GM18498 (cell line): ENCODE data around the gene ABCC8.
A peak's percentile ranks its signal among the peaks of the same experiment; 100 is the strongest.

Source experiments
- ATAC-seq: cut with Tn5 transposase; IDR thresholded peaks from one replicate; pipeline ENCODE4 v1.9.1; 2021; ENCODE audit warnings: mild to moderate bottlenecking, moderate library complexity; ENCODE audit not compliant: unreplicated experiment

ABCC8 gene

DNA sequence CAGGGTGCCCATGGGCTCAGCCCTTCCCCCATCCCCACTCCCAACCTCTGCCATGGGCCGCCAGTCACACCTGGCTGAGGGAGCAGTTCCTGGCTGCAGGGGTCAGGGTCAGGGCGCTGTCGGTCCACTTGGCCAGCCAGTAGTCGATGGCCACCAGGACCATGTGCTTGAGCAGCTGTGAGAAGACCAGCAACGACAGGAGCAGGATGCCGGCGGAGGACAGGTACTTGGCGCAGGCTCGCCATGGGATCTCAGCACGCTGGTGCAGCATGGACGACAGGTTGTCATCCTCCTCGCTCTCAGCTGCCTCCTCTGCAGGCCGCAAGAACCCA, 69.9 kb downstream of the ABCC8 start:
- ATAC-seq, result no peak

DNA sequence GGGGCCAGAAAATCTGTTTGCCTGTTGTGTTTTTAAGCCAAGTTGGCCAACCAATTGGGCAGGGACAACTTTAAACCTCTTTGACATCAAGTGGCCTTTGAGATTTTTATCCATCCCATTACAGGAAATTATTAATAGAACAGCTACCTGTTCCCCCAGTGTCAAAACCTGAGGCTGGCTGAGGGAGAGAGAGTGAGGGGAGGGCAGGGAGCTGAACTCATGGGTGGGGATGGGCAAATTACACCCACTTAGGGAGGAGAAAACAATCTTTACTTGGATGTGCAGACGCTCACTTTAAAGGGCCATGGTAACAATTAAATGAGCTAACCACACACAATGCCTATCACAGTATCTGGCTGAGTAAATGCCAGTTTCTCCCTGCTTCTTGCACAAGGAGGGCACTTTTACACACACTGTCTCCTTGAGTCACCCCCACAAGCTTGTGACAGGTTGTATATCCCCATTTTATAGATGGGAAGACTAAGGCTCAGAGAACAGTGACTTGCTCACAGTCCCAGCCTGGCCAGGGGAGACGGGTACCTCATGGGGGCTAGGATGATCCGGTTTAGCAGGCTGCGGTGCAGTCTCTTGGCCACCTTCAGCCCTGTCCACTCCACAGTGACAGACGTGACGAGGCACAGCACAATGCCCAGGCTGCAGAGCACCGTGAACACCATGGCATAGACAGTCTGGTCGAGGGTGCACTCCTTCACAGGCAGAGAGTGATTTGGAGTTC, 70.4 kb downstream of the ABCC8 start:
- ATAC-seq, result no peak

- ATAC-seq, result peak; percentile 48
Observed at GRCh38 chr11:17405232-17406005, 71.2 kb downstream of the ABCC8 start.

DNA sequence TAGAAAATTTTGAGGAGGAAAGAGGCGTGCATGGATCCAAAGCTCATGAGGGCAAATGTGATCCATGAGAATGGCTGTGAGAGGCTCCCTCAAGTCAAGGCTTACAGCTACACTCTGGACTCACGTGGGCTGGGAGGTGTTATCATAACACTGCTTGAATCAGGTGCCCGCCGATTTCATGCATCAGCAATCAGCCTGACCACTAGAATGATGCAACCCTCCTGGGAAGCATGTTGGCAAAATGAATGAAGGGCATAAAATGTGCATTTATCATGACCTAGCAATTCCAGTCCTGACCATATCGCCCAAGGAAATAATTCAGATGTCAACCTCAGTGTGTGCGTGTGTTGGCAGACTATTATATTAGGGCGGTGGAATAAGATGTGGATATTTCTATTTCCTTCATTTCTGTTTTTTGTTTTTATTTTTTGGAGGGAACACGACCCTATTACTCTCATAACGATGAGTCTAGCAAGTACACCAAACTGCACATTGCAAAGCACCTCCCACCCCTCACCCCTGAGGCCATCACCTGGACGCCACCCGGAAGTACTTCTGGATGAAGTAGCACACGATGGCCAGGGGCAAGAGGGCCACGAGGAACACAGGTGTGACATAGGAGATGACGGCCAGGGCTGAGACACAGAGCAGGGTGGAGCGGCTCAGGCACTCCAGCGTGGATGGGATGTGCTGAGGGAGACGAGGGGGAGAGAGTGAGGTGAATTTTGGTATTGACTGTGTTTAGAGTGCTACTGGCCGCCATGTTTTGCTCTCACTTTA, 72.5 kb downstream of the ABCC8 start:
- ATAC-seq, result no peak

GRCh38 chr11:17402486-17402885, 74.2 kb downstream of the ABCC8 start:
- no peak for ATAC-seq

DNA sequence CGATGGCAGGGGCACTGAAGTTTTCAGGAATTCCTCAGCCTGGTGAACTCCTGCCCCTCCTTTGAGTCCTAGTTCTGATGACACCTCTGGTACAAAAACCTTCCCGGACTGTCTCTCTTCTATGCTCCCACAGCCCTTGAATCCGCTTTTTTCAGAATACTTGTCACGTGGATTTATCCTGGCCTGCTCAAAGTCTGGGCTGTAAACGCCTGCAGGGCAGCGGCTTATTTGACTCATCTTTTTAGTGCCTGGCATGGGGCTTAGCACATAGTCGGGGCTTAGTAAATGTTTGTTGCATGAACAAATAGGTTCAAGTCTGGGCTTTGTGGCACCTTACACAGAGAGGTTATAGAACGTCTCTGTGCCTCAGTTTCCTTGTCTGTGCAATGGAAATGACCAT, 74.8 kb downstream of the ABCC8 start:
- no peak for ATAC-seq

- ATAC-seq, result no peak
Observed at GRCh38 chr11:17401316-17401715, 75.3 kb downstream of the ABCC8 start.

DNA sequence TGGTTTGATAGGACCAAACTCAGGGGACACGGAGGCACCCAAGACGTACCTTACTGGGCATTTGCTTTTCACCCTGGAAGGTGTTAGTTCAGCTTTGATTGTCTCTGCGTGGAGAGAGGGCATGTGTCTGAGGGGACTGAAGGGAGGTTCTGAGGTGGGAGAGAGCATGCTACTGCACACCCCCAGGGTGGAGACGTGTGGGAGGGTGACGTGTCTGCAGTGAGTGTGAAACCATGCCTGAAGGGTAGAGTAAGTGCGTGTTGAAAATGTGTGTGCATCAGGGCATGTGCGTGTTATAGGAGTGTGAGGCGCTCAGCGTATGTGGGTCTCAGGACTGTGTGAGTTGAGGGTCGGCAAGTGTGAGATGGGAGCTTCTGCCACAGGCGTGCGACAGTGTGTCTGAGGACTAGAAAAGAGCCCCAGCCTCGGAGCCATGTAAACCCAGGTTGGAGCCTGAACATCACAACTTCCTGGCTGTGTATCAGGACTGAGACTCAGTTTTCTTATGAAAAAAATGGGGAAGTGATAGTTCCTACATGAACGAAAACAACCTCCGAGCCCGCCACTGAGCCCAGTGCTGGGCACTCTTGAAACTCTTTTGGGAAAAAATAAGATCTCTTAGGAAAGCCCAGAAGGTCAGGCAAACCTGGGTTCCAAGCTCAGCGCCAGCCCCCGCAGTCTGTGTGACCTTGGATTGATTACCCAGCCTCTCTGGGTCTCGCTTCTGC, 76.4 kb downstream of the ABCC8 start:
- peak; percentile 65 for ATAC-seq

DNA sequence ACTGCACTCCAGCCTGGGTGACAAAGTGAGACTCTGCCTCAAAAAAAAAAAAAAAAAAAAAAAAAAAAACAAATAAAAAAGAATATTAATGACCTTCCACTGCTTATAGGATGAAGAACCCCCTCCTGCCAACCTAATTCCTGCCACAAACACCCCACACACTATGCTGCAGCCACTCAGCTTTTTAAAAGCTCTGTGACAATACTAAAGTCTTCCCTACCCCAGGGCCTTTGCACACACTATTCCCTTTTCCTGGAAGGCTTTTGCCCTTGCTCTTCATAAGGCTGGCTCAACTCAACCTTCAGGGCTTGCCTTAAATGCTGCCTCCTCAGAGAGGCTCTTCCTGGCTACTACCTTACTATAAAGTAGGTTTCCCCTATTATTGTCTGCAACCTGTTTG, 77.4 kb downstream of the ABCC8 start:
- ATAC-seq, result no peak

- ATAC-seq, result no peak
Observed at GRCh38 chr11:17397311-17398002, 79.2 kb downstream of the ABCC8 start.

GRCh38 chr11:17396598-17397310, 79.9 kb downstream of the ABCC8 start:
- no peak for ATAC-seq

DNA sequence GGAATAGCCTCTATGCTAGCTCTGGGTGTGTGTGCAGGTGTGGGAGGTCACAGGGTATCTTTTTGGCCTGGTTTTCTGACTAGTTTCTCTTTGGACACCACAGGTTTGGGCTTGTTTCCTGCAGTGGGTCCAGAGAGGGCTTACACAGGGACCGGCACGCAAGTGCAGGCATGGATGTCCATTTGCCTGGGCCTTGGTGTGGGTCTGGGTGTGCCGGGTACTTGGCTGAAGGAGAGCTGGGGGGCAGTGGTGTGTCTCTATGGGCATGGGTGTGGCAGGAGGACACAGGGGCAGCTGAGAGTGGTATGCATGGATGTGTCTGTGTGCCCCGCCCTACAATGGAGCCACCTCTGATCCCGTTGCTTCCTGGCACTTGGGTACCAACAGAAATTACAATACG, 80.7 kb downstream of the ABCC8 start:
- ATAC-seq, result no peak

DNA sequence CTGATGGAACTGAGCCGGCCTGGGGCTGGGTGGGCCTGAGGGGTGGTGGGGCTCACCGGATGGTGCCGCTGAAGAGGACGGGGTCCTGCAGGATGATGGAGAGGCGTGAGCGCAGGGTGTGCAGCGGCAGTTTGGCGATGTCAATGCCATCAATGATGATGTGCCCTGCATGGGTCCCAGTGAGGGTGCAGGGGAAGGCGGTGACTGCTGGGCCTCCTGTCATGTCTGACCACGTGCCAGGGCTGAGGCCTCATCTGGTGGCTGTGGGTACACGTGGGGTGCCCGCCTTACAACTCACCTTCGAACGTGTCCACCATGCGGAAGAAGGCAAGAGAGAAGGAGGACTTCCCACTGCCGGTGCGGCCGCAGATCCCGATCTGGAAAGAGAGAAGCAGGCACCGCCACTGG, 81.1 kb downstream of the ABCC8 start:
- ATAC-seq, result no peak

DNA sequence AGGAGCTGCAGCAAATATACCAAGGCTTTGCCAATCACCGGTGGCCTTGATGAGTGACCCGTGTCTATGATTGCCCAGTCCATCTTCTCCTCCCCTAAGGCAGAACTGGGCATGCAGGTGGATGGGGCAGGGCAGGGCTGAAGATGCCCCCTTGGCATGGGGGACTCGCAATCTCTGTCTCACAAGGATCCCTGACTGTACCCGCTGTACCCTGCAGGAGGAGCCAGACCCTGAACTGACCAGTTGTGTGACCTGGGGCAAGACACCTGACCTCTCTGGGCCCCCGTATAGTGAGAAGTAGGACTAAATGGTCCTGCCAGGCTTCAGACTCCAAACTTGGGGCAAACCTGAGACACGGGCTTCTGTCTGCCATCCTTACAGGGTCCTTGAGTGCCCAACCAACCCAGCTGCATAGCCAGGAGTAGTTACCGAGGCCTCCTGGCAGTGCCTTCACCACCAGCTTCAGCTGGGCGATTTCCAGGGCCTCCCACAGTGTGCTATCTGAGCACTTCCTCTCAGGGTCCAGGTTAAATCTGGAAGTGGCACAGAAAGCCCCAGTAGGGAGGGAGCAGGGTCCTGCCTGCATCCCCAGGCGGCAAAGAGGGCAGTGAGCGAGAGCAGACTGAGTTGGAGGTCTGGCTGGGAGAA, 81.8 kb downstream of the ABCC8 start:
- ATAC-seq, result no peak

- ATAC-seq, result no peak
Observed at GRCh38 chr11:17393472-17393871, 83.2 kb downstream of the ABCC8 start.

- ATAC-seq, result no peak
Observed at GRCh38 chr11:17392872-17393271, 83.8 kb downstream of the ABCC8 start.

- ATAC-seq, result no peak
Observed at GRCh38 chr11:17391493-17392355, 84.9 kb downstream of the ABCC8 start.

DNA sequence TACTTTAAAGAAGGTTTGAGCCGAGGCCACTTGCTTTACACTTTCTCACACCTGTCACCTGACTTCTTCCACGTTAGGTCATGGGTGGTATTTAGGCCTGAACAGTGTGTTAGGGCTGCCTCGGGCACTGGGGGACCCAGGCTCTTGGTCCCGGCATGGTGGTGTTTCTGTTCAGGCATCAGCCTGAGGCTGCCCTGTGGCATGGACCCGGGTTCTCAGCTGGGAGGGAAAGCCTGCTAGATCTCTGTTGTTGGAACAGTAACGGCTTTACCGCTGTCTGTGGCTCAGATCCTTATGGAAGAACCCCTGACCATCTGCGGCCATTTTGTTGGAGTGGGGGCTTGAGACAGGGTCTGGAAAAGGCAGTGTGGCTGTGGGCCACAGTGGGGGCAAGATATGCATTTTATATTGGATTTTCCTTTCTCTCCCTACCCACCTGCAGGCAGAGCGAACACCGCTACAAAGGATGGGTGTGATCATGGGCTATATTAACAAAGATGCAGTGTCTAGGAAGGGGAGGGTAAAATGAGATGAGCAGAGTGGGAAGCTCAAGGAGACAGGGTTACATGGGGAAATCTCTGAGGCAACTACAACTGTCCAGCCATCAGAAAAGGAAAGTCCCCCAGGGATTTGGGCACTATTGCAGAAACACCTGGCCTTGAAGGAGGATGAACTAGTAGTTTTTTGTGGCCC, 86.5 kb downstream of the ABCC8 start:
- no peak for ATAC-seq
